HG03457 (cell line): ENCODE data around the gene NCKIPSD.

ENCODE experiments used
- ATAC-seq: cut with Tn5 transposase; IDR thresholded peaks from one replicate; pipeline ENCODE4 v1.9.1; 2021; ENCODE audit warnings: moderate number of reproducible peaks; ENCODE audit not compliant: unreplicated experiment

NCKIPSD gene

GRCh38 chr3:48625600-48625999 lies 60.1 kb downstream of the NCKIPSD start:
- no peak for ATAC-seq

- ATAC-seq = no peak
These were observed 60.9 kb downstream of the NCKIPSD start for GRCh38 chr3:48624767-48625166.

DNA sequence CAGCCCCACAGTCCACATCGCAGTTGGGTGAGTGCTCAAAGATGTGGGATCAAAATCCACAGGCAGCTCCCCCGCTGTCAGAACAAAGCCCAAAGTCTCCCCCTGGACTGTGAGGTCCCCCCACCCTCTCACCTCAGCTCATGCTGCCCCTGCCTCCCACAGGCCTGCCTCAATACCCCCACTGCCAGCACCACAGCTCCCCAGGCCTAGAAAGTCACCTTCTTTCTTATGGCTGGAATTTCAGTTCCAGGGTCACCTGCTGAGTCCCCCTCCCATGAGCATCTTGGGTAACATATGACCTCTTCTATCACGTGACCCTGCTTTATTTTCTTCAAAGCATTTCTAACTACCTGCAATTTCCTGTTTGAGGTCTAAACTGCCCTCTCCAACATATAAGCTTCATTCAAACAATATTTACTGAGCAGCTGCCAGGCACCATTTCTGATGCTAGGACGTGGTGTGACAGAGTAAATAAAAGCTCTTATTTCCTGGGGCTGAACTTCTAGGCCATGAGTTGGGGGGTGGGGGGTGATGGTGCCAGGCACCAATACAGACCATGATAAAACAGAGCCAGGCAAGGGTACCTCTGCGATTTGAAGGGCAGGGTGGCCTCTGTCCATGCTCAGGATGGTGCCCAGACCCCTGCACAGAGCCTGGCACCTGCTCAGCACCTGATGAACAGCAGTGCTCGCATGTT lies 61.7 kb downstream of the NCKIPSD start:
- ATAC-seq = no peak
